SJCRH30 (cell line): ENCODE data around the gene MIEF2. TPM values are rescaled to one million over a fixed set of nuclear protein-coding genes. Genes with fewer than 3 reads are reported as not detected.
"Not testable (repeated sequence)": the region's sequence is repeated elsewhere in the genome, so short reads cannot be mapped to it uniquely, and the experiment has no call there.

Source experiments
- DNase-seq, 2 experiments: peaks; one replicate each; pipeline ENCODE4 v3.0.0-alpha.2; 2015 to 2020
- H3K27ac ChIP-seq: fragments of 250-450 bp; sonication (Bioruptor Pico); 2 replicates; pipeline ENCODE4 v1.5.1; 2020; ENCODE audit warnings: mild to moderate bottlenecking, moderate library complexity
- H3K27me3 ChIP-seq: fragments of 250-450 bp; sonication (Bioruptor Pico); 2 replicates; pipeline ENCODE4 v1.5.1; 2020; ENCODE audit warnings: mild to moderate bottlenecking, moderate library complexity
- H3K36me3 ChIP-seq: fragments of 250-450 bp; sonication (Bioruptor Pico); 2 replicates; pipeline ENCODE4 v1.5.1; 2020; ENCODE audit warnings: mild to moderate bottlenecking, moderate library complexity
- H3K4me1 ChIP-seq: fragments of 250-450 bp; sonication (Bioruptor Pico); 2 replicates; pipeline ENCODE4 v1.5.1; 2020; ENCODE audit warnings: mild to moderate bottlenecking, moderate library complexity
- H3K4me3 ChIP-seq: fragments of 250-450 bp; sonication (Bioruptor Pico); 2 replicates; pipeline ENCODE4 v1.5.1; 2020; ENCODE audit warnings: mild to moderate bottlenecking, moderate library complexity
- H3K9me3 ChIP-seq: fragments of 250-450 bp; sonication (Bioruptor Pico); replicated peaks from 2 replicates; pipeline ENCODE4 v1.5.1; 2020; ENCODE audit warnings: mild to moderate bottlenecking, moderate library complexity
- total RNA-seq: library from RNA; depleted of rRNA; stranded (reverse); fragments of >200 nt; shearing (Covaris generic); gene quantifications from 2 replicates; pipeline ENCODE4 v1.2.3, GENCODE V29; 2014; rRNA removed

The MIEF2 gene, protein sequence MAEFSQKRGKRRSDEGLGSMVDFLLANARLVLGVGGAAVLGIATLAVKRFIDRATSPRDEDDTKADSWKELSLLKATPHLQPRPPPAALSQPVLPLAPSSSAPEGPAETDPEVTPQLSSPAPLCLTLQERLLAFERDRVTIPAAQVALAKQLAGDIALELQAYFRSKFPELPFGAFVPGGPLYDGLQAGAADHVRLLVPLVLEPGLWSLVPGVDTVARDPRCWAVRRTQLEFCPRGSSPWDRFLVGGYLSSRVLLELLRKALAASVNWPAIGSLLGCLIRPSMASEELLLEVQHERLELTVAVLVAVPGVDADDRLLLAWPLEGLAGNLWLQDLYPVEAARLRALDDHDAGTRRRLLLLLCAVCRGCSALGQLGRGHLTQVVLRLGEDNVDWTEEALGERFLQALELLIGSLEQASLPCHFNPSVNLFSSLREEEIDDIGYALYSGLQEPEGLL
- 17.5 and 18.4 TPM in 2 replicates for total RNA-seq

DNA sequence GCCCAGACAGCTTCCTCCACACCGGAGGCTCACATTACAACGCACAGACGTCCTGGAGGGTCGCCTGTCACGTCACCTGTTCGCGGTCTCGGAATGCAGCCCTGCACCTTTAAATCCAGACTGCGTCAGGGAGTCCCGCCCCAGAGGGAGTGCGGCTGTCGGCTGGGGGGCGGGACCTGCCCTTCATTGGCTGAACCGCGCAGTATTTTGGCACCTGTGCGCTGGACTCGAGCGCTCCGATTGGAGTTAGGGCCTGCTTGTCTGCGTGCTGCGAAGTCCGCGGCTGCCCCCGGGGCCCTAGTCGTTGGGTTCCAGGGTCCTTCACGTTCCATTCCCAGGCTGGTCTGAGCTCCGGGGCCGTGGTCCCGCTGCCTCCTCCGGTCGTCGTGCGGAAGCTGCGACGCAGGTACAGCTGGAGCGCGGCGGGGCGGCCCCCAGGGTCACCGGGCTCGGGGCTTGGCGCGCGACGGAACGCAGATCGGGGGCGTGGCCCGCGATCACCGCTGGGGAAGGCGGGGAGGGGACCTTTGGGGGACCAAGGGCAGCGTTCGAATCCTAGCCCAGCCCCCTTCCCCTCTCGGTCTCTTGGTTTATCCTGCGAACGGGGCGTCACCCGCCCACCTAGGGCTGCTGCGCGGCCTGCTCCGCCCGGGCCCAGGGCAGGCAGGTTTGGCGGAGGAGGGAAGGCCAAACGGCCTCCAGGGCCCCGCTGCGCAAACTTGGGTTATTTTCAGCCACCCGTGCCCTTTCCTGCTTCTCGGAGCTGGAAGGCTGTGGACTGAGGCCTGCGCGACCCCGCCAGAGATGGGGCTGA lies at the start of gene MIEF2:
Gene MIEF2, plus strand, starts transcription at position 331 of the 814 bp plus-strand sequence. CDS start 2,059 bp downstream, outside the sequence.
- peaks cover 6% of the 10 kb centered on the region; the same call in 1 of the 2 replicates for H3K36me3 ChIP-seq
- H3K4me1 ChIP-seq: peaks cover 16% of the 10 kb centered on the region; the same call in 1 of the 2 replicates
- peak within 1 kb of the TSS; percentile 1; the same call in 1 of the 2 replicates for H3K27ac ChIP-seq
- no peaks in the 10 kb centered on the region for H3K9me3 ChIP-seq
- peak; percentile 100 for DNase-seq
- H3K27me3 ChIP-seq: no peaks in the 10 kb centered on the region
- H3K4me3 ChIP-seq: peak within 1 kb of the TSS; percentile 83

DNA sequence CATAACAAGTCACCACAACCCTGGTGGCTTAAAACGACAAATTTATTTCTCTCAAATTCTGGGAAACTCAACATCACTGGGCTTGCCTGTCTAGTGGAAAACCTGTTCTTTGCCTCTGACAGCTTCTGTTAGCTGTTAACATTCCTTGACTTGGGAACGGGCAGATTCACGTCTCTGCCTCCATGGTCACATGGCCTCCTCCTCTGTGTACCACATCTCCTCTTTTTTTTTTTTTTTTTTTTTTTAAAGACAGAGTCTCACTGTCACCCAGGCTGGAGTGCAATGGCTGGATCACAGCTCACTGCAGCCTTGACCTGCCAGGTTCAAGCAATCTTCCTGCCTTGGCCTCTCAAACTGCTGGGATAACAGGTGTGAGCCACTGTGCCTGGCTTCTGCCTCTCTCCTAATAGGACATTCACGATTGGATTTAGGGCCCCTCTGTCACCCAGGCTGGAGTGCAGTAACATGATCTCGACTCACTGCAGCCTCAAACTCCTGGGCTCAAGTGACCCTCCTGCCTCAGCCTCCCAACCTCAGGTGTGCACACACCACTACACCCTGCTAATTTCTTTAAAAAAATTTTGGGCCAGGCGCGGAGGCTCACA lies 46.7 kb upstream of the MIEF2 start:
- peaks cover 25% of the 10 kb centered on the region for H3K36me3 ChIP-seq
- H3K27ac ChIP-seq: no peak overlapping the region
- DNase-seq: peak in 1 of 2 experiments; percentile 60
- H3K4me1 ChIP-seq: peaks cover 9% of the 10 kb centered on the region; the same call in 1 of the 2 replicates
- no peaks in the 10 kb centered on the region for H3K9me3 ChIP-seq
- H3K27me3 ChIP-seq: no peaks in the 10 kb centered on the region
- no peak overlapping the region for H3K4me3 ChIP-seq

DNA sequence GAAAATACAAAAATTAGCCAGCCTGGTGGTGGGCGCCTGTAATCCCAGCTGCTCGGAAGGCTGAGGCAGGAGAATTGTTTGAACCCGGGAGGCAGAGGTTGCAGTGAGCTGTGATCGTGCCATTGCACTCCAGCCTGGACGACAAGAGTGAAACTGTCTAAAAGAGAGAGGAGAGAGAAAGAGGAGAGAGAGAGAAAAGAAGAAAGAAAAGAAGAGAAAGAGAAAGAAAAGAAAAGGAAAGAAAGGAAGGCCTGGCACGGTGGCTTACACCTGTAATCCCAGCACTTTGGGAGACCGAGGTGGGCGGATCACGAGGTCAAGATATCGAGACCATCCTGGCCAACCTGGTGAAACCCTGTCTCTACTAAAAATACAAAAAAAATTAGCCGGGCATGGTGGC lies 43.6 kb upstream of the MIEF2 start:
- DNase-seq, H3K4me3 ChIP-seq, H3K9me3 ChIP-seq, H3K27ac ChIP-seq, H3K27me3 ChIP-seq, H3K36me3 ChIP-seq: not testable (repeated sequence)
- peaks cover 17% of the 10 kb centered on the region for H3K4me1 ChIP-seq

DNA sequence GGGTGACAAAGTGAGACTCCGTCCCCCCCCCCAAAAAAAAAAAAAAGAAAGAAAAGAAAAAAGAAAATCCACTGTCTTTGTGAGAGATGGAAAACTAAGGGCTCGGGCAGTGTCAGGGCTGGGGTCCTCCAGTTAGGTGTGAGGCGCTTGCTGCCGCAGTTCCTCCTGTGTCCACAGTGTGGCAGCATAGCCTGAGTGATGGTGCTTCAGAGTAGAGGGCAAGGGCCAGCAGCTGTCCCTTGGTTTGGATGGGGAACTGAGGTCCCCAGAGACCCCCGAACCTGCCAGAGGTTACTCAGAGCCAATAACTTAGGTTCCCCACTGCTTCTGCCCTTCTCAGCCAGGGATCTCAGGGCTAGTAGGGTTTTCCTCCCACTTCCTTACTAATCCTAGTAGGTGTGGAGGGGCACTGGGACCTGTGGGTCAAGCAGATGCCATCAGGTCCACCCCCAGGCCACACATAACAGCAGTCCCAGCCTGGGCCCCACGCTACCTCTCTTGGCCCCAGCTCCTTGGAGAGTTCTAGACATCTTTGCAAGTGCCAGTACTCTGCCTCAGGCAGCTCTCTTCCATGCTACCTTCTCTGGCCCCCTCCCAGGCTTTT lies 42.9 kb upstream of the MIEF2 start:
- Histone ChIP-seq H3K36me3 (no peaks in the 10 kb centered on the region), H3K4me3 (no peak overlapping the region), H3K27ac (no peak overlapping the region), H3K27me3 (no peaks in the 10 kb centered on the region), H3K9me3 (no peaks in the 10 kb centered on the region), H3K4me1 (peaks cover 17% of the 10 kb centered on the region)
- peak; percentile 94 to 99 for DNase-seq

DNA sequence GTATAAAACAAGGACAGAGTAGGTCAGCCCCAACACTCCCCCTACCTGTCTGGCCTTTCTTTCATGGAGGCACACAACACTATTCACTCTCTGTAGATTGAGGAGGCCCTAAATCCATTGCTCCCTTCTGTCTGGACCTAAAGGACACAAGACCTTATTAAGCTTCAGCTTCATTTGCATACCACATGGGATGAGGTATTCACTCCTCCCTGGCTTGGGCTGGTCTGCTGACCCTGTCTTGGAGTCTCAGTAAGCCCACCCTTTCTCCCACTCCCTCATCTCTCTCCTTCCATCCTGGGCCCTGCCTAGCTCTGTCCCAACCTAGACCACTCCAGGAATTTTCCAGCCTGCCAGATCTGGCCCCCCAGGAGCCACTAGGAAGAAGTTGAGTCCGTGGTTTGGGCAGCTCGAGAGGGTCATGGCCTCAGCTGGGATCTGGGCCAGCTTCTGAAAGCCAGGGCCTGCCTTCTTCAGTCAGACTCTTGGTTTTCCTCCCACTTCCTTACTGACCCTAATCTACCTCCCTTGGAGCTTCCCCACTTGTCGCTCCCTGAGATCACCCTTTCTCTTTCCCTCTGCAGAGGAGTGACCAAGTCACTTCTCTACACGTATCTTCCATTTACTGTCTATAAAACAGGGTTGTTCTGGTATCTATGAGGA lies 41.6 kb upstream of the MIEF2 start:
- Histone ChIP-seq H3K27me3 (no peaks in the 10 kb centered on the region), H3K9me3 (no peaks in the 10 kb centered on the region), H3K4me3 (no peak overlapping the region), H3K4me1 (peaks cover 17% of the 10 kb centered on the region), H3K36me3 (no peaks in the 10 kb centered on the region), H3K27ac (no peak overlapping the region)
- DNase-seq: no peak

DNA sequence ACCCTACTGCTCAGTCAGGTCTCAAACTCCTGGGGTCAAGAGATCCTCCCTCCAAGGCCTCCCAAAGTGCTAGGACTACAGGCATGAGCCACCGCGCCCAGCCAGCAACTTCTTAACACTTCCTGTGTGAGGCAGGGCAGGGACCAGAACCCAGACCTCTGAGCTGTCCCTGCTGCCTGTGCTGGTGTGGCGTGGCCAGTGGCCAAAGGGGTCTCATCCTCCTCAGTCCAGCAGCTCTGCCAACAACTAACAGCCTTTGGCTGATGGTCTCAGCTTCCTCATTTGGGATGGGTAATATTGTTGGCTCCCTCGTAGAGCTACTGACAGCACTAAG lies 36.4 kb upstream of the MIEF2 start:
- DNase-seq: peak in 1 of 2 experiments; percentile 64
- H3K27ac ChIP-seq: peak overlapping the region; percentile 63
- H3K4me3 ChIP-seq: peak overlapping the region; percentile 96
- H3K27me3 ChIP-seq: no peaks in the 10 kb centered on the region
- no peaks in the 10 kb centered on the region for H3K9me3 ChIP-seq
- H3K4me1 ChIP-seq: peaks cover 21% of the 10 kb centered on the region
- no peaks in the 10 kb centered on the region for H3K36me3 ChIP-seq

DNA sequence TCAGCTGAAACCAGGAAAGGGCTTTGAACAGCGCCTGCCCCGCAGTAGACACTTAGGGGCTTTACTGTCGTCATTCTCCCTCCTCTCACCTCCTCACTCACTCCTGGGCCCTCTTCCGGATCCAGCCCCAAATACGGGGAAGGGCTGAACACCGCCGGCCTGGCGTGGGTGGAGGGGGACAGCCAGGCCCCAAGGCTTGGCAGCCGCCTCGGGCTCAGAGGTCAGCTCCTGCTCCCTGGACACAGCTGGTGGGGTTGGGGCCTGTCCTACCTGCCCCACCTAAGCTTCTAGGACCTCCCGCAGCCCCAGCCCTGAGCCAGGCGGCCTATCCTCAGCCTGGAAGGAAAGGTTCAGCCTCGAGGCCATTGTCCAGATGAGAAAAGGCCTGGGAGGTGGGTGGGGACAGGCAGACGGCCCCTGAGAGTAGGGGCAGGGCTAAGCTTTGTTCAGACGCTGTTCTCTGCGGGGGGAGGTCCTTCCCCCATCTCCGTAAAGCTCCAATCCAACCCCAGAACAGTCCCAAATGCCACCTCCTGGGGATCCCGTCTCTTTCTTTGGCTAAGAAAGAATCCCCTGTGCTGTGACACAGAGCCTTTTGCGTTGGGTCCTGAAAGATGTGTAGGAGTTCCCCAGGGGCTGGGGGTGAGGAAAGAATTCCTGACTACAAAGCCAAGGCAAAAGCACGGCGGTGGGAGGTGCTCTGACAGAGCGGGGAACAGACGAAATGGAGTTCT lies 35.9 kb upstream of the MIEF2 start:
- Histone ChIP-seq H3K36me3 (no peaks in the 10 kb centered on the region), H3K4me1 (peaks cover 21% of the 10 kb centered on the region), H3K4me3 (peak overlapping the region; percentile 96), H3K27me3 (no peaks in the 10 kb centered on the region), H3K27ac (peak overlapping the region; percentile 63), H3K9me3 (no peaks in the 10 kb centered on the region)
- peak; percentile 95 to 97 for DNase-seq

DNA sequence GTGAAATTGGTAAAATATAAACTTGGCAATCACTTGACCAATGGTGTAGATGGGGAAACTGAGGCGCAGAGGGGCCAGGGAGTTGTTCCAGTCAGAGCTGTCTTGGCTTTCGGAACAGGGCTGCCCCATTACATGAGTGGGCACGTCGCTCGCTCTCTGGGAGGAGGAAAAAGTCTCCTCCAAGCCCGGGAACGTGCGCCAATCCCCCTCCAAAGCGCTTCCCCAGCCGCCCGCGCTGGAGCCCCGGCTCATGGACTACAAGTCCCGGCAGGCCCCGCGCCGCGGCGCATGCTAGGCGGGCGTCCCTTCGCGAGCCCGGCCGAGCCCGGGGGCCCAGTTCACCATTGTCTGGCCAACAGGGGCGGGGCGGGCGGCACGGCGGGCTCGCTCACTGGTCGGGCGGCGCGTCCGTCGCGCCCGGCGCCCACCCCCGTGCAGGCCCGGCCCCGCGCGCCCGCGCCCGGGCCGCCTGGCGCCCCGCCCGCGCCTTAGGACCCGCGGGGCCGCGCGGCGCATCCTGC lies 35.3 kb upstream of the MIEF2 start, which contains the start of gene LLGL1:
Gene LLGL1, plus strand, starts transcription at position 515 of the 521 bp plus-strand sequence. CDS start 48 bp downstream, outside the sequence.
- Histone ChIP-seq H3K27me3 (no peaks in the 10 kb centered on the region), H3K4me3 (peak within 1 kb of the TSS; percentile 96), H3K9me3 (no peaks in the 10 kb centered on the region), H3K27ac (peak within 1 kb of the TSS; percentile 63), H3K36me3 (no peaks in the 10 kb centered on the region), H3K4me1 (peaks cover 21% of the 10 kb centered on the region)
- DNase-seq: peak; percentile 100

DNA sequence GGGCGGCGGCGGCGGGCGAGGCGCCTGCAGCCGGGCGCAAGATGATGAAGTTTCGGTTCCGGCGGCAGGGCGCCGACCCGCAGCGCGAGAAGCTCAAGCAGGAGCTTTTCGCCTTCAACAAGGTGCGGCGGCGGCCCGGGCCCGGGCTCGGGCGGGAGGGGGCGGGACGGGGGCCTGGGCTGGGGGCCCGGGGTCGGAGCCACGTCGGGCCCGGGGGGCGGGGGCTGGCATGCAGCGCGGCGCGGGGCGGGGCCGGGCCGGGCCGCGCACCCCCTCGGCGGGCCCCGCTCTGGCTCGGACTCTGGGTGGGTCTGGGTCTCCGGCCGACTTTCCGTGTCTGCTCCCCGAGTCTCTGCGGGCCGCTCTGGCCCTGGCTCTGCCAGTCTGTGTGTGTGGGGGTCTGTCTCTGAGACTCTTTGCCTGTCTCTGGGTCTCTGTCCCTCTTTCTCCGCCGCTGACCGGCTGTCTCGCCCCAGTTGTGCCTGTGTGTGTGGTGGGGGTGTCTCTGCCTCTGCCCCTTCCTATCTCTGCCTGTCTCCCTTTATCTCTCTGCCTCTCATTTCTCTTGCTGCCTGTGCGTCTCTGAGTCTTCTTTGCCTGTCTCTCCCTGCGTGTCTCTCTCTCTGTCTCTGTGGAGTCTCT lies 34.7 kb upstream of the MIEF2 start:
- no peaks in the 10 kb centered on the region for H3K36me3 ChIP-seq
- peak; percentile 65 to 74 for DNase-seq
- no peaks in the 10 kb centered on the region for H3K9me3 ChIP-seq
- H3K4me1 ChIP-seq: peaks cover 18% of the 10 kb centered on the region
- H3K4me3 ChIP-seq: peak overlapping the region; percentile 96
- H3K27me3 ChIP-seq: no peaks in the 10 kb centered on the region
- no peak overlapping the region for H3K27ac ChIP-seq

DNA sequence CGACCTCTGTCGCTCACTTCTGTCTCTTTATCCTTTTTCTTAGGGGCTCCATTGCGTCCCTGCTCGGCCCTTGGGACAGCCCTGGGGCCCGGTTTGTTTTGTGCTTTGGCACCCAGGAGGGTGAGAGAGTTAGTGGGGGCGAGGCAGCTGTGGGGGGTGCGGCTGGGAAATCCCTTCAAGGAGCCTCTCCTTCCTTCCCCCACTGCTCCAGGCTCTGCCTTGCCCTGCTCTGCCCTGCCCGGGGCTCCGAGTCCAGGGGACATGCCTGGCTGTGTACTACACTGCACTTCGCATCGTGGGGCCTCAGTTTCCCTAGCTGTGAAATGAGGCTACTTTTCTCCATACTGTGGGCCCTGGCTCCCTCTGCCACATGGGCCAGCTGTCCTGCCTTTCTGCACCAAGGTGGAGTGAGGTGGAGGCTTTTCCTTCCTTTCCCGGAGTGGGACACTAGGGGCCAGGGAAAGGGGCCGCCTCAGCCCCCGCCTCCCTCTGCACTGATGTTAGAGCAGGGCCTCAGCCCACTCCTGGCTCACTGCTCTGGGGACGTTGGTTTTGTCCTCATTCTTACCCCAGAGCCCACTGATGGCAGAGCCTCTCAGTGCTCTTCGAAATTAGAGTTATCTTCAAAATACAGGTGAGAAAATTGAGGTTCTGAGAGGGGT lies 34.0 kb upstream of the MIEF2 start:
- no peak overlapping the region for H3K27ac ChIP-seq
- H3K4me3 ChIP-seq: peak overlapping the region; percentile 96
- no peaks in the 10 kb centered on the region for H3K36me3 ChIP-seq
- H3K4me1 ChIP-seq: peaks cover 13% of the 10 kb centered on the region; the same call in 1 of the 2 replicates
- no peaks in the 10 kb centered on the region for H3K27me3 ChIP-seq
- no peak for DNase-seq
- H3K9me3 ChIP-seq: no peaks in the 10 kb centered on the region

DNA sequence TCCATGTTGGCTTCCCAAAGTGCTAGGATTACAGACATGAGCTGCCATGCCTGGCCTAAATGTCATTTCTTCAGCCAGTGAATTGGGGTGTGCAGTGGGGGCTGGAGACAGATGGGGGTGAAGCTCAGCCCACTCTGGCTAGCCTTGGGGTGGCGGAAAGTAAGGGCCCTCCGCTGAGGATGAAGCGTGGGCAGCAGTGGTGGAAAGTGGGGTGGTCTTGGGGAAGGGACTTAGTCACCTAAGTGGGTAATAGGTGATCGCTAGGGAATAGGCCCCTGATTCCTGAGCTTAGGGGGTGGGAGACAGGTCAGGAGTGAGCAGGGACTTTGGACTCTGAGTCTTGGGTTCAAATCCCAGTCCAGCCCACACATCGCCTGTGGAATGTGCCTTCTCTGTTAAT lies 32.8 kb upstream of the MIEF2 start:
- 0 out of 2 replicates have a peak, but pooled peaks cover 3% of the 10 kb centered on the region for H3K36me3 ChIP-seq
- H3K4me3 ChIP-seq: no peak overlapping the region
- no peaks in the 10 kb centered on the region for H3K9me3 ChIP-seq
- DNase-seq: no peak
- H3K27me3 ChIP-seq: no peaks in the 10 kb centered on the region
- H3K4me1 ChIP-seq: peaks cover 13% of the 10 kb centered on the region; the same call in 1 of the 2 replicates
- H3K27ac ChIP-seq: no peak overlapping the region

DNA sequence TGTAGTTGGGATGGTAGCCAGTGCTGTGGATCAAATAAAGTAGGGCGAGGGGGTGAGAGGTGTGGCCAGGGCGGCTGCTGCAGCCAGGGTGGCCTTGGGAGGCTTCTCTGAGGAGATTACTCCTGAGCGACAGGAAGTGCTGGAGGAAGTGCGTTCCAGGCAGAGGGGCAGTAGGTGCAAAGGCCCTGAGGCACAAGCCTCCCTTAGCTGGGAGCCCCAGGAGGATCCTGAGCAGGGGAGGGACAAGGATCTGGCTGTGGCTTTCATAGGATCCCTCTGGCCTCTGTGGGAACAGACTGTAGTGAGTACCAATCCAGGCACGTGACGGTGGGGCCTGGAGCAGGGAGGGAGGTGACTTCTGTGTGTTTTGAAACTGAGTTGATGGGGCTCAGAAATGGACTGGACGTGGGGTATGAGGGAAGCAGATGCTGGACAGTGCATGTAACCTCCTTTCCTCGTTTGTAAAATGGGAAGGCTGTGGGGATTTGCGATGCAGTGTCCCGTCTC lies 32.2 kb upstream of the MIEF2 start:
- peaks cover 13% of the 10 kb centered on the region; the same call in 1 of the 2 replicates for H3K4me1 ChIP-seq

More for the DNA sequence above, 32.2 kb upstream of the MIEF2 start:
- Histone ChIP-seq H3K27ac (no peak overlapping the region), H3K36me3 (0 out of 2 replicates have a peak, but pooled peaks cover 3% of the 10 kb centered on the region), H3K27me3 (no peaks in the 10 kb centered on the region), H3K4me3 (no peak overlapping the region), H3K9me3 (no peaks in the 10 kb centered on the region)
- no peak for DNase-seq
